DMS53 (cell line): ENCODE results near the gene LHFPL6.

Experiments used
- DNase-seq: peaks from one replicate; lab custom pipeline; 2025; lab: John Stamatoyannopoulos, UW

Gene LHFPL6

GRCh38 chr13:39379667-39380655 is 223.0 kb downstream of the LHFPL6 start:
- DNase-seq = no peak

GRCh38 chr13:39379118-39379517 is 223.9 kb downstream of the LHFPL6 start:
- DNase-seq = no peak

DNA sequence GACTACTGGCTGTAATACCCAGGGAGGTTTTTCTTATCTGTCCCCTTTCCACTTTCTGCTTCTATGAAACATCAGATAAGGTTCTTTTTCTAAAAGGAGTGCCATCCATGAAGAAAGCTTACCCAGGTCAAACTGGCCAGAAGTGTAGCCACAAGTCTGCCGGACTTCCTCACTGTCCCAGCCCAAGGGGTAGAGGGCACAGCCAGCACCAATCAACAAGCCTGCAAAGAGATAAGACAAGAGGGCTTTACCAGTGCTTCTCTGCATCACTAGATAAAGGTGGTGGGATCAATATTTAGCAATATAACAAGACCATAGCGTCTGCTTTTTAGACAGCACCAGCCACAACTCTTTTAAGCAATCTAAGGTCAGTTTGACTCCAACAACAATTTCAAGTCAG is 224.7 kb downstream of the LHFPL6 start:
- no peak for DNase-seq

GRCh38 chr13:39377699-39378098 is 225.3 kb downstream of the LHFPL6 start:
- no peak for DNase-seq

- no peak for DNase-seq
These were observed 226.9 kb downstream of the LHFPL6 start for GRCh38 chr13:39376076-39376475.

GRCh38 chr13:39375601-39376000 is 227.4 kb downstream of the LHFPL6 start:
- no peak for DNase-seq

DNA sequence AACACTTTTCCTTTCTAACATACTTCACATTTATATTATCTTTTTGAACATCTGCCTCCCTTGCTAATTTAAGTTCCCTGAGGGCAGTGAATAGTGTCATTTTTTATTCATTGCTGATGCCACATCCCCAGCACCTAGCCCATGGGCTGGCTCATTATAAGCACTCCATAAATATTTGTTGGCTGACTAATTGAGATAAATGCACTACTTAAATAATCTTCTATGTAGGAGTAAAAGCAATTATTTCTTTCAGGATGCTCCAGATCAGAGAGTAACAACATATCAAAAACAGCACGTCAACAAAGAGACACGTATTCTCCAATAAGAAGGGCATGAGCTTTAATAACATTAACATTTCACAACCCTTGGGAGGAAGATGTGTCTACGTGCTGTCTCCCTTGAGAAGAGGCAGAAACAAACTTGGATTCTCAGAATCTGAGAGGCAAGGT is 228.2 kb downstream of the LHFPL6 start:
- DNase-seq = no peak

- DNase-seq = no peak
These were observed 229.8 kb downstream of the LHFPL6 start for GRCh38 chr13:39373145-39373544.

DNA sequence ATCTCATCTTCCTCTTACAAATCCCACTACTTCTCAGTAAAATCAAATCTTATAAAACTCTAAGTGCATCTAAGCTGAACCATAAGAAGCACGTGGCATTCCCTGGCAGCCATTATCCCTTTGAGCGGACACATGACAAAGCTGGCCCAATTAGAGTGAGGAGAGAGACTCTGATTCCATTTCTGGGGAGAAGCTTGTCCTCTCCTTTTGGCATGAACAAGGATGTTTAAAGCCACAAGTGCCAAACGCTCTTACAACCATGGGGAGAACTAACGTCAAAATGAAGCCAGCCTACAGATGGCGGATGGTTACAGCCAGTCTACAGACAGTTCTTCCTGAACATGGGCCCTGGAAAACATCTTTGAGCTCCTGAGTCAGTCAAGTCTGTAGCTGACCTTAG is 231.3 kb downstream of the LHFPL6 start:
- no peak for DNase-seq

GRCh38 chr13:39370554-39370953 is 232.4 kb downstream of the LHFPL6 start:
- DNase-seq = no peak

- no peak for DNase-seq
These were observed 232.9 kb downstream of the LHFPL6 start for GRCh38 chr13:39370048-39370447.

DNA sequence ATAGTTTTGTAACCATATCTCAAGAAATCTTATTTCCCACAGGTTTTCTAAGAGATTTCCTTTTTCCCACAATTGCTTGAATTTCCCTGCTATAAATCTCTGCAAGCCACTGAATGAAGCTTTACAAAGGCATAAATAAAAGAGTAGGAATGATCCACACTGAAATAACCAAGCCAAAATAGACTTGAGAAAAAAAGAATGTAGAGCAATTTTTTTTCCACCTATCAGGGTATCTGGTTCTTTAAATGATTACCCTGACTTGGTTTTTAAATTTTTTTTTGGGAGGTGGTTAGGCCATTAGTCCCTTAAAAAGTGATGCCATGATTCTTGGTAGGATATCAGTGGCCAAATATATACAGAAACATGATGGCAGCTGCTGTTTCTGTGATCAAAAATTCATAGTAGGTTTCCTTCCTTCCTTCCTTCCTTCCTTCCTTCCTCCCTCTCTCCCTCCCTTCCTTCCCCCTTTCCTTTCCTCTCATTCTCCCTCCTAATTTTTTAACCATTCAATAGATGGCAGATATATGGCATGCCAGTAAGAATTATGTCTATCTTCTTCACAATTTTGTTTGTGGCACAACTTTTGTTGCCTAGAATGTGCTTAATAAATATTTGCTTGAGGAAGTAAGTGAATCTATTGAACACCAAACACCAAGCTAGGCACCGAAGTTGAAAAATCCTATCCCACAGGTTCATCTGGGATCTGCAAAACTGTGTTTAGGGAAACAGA is 233.7 kb downstream of the LHFPL6 start:
- no peak for DNase-seq

DNA sequence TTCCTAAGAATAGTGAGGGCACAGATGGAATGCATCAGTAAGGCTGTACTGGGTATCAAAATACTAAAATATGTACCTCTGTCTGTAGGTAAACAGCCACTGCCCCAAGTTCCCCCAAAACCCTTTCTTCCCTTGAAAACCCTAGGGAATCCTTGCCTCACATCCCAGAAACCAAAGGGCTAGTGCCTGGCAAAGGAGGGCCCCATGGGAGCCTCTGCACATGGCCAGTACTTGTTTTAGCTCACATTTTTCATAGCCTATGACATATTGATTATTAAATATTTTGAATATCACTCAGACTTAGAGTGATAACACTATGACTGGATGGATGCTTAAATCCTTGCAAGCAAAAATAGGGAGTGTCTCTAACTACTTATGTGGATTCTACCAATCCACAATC is 237.1 kb downstream of the LHFPL6 start:
- DNase-seq = no peak

GRCh38 chr13:39364947-39365468 is 238.0 kb downstream of the LHFPL6 start:
- peak; percentile 94 for DNase-seq

- no peak for DNase-seq
These were observed 239.6 kb downstream of the LHFPL6 start for GRCh38 chr13:39363382-39363772.

DNA sequence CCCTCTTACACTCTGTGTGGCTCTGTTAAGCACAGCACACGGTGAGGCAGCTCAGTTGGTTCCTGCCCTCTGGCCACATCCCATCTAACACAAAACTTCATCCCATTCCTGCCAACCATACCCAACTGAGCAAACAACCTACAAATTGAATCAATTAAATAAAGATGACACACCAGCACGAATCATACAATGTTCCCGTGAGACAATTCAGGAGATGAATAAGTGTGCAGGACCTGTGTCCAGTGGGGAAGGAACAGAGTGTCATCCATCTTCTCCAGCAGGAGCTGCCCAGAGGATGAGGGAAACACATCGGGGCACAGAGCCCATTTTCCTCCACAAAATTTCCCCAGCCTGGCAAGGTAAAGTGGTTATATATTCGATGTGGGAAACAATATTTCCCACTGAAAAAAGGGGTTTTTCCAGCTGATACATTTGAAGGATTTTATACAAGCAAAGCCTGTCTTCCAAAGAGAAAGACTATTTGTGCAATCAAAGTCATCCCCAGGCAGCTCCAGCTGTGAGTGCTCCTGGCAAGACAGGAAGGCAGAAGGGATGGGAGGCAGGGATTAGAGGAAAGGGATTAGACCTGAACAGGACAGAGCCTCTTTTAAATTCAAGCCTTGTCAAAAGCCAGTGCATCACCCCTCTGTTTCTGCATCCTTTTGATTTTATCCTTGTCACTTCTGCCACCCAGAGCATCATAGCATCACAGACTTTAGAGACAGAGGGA is 240.2 kb downstream of the LHFPL6 start:
- DNase-seq = no peak

DNA sequence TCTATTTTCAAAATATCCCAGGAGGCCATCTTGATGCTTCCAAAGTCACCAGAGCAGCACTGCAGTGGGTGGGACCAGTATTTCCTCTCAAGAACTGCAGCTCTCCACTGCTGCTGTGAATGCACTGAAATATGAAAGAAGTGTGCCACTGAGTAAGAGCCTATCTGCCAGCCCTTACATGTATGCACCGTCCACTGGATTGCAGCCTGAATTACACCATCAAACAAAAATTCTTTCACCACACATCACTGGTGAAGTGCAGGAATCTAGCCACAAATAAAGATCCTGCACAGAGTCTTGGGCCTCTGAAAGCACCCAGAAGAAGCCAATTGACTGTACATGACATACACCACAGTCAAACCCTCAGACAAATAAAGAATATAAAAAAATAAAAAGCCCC is 249.0 kb downstream of the LHFPL6 start:
- no peak for DNase-seq

GRCh38 chr13:39350461-39350881 is 252.5 kb downstream of the LHFPL6 start:
- no peak for DNase-seq

- DNase-seq = no peak
These were observed 253.5 kb downstream of the LHFPL6 start for GRCh38 chr13:39349391-39349960.

DNA sequence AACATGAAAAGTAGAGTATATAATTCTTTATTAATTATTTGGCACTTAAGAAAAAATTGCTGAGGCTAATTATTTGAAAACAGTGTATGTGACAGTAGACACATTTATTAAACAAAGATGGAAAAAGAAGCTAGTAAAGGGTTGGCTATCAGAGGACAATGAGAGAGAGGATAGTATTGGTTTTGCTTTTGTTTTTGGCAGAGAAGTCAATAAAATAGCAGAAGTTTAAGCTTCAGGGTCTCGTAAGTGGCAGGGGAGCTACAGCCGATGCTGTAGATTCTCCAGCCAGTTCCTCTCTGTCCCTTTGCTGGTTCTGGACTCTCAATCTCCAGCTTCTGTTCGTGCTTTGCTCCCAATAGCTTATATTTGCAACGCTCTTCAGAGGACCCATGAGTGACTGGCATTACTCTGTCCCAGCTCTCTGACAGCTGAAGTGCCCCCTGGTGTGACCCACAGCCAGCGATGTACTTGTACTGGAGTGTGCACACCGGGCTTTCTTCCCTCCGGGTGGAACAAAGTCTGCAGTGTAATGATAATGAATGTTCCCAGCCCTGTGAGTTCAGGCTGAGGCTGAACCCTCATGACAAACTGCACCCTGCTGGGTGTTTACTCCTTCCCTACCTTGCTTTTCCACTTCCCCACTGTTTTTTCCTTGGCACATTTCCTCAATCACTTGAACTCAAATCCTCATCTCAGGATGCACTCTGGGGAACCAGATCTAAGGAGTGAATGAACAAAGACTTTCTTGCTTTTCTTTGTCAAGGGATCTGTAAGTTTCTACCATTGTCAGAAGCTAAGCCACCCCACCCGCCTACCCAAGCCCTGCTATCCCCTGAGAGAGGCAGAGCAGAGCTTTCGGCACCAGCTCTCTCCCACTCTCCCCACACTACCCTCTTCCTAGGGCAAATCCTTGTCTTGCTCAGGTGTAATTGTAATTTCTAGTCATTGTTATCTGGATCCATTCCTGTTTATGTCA is 254.8 kb downstream of the LHFPL6 start:
- no peak for DNase-seq

GRCh38 chr13:39345982-39346381 is 257.0 kb downstream of the LHFPL6 start:
- DNase-seq = no peak
